WTC11 (cell line): ENCODE measurements around the gene CTNND2. TPM values are rescaled to one million over a fixed set of nuclear protein-coding genes. Genes with fewer than 3 reads are reported as not detected.

Experiments used
- ATAC-seq: fragments of 200-7000 bp; cut with Tn5 transposase; 2 replicates; pipeline ENCODE4 v1.10.0; 2021; ENCODE audit warnings: mild to moderate bottlenecking, moderate library complexity
- CTCF ChIA-PET: fragments of 300-600 bp; sonication (Branson Sonifier 250); formaldehyde crosslinking; loops from one replicate; lab custom pipeline; 2021; ENCODE audit warnings: antibody characterized with exemption; lab: Charles Lee
- POLR2A ChIA-PET: fragments of 350-600 bp; sonication (Branson Sonifier 250); formaldehyde crosslinking; loops from one replicate; lab custom pipeline; 2021; ENCODE audit warnings: antibody characterized with exemption; lab: Charles Lee
- DNase-seq: peaks from one replicate; pipeline ENCODE4 v3.0.0; 2021; ENCODE audit warnings: low spot score
- H3K27ac Mint-ChIP-seq: 2 replicates; pipeline ENCODE4 v1.8.0; 2021; ENCODE audit warnings: mixed read lengths
- H3K27me3 Mint-ChIP-seq: 2 replicates; pipeline ENCODE4 v1.8.0; 2021; ENCODE audit warnings: low read depth, mild to moderate bottlenecking, moderate library complexity, mixed read lengths
- H3K36me3 Mint-ChIP-seq: 2 replicates; pipeline ENCODE4 v1.8.0; 2021; ENCODE audit warnings: mixed read lengths
- H3K4me1 Mint-ChIP-seq: 2 replicates; pipeline ENCODE4 v1.8.0; 2022; ENCODE audit warnings: mixed read lengths
- H3K4me3 Mint-ChIP-seq: 2 replicates; pipeline ENCODE4 v1.8.0; 2021; ENCODE audit warnings: mild to moderate bottlenecking, moderate library complexity, mixed read lengths
- H3K9me3 Mint-ChIP-seq: 2 replicates; pipeline ENCODE4 v1.8.0; 2021; ENCODE audit warnings: mixed read lengths
- AR ChIP-seq: fragments of 250-450 bp; sonication (Bioruptor Pico); IDR thresholded peaks from 2 replicates; pipeline ENCODE4 v1.9.0; 2021; ENCODE audit warnings: mild to moderate bottlenecking
- CDX4 ChIP-seq: fragments of 250-450 bp; sonication (Bioruptor Pico); IDR thresholded peaks from 2 replicates; pipeline ENCODE4 v1.9.0; 2021; ENCODE audit warnings: moderate library complexity, mild to moderate bottlenecking, inconsistent platforms, borderline replicate concordance
- CREB1 ChIP-seq: sonication (generic); formaldehyde crosslinking; IDR thresholded peaks from 2 replicates; pipeline ENCODE4 v1.8.0; 2023; ENCODE audit warnings: mild to moderate bottlenecking, missing genetic modification reagents
- E2F1 ChIP-seq: sonication (generic); formaldehyde crosslinking; IDR thresholded peaks from 2 replicates; pipeline ENCODE4 v1.8.0; 2022; ENCODE audit warnings: mild to moderate bottlenecking, missing genetic modification reagents
- E2F4 ChIP-seq: sonication (generic); formaldehyde crosslinking; IDR thresholded peaks from 2 replicates; pipeline ENCODE4 v1.8.1; 2022; ENCODE audit warnings: low read depth, mild to moderate bottlenecking, moderate library complexity, missing genetic modification reagents, borderline replicate concordance
- EMX1 ChIP-seq: fragments of 250-450 bp; sonication (Bioruptor Pico); IDR thresholded peaks from 2 replicates; pipeline ENCODE4 v1.8.0; 2021; ENCODE audit warnings: mild to moderate bottlenecking
- ETV6 ChIP-seq: sonication (generic); formaldehyde crosslinking; IDR thresholded peaks from 2 replicates; pipeline ENCODE4 v1.8.1; 2022; ENCODE audit warnings: mild to moderate bottlenecking, missing genetic modification reagents
- FOXJ3 ChIP-seq: sonication (generic); formaldehyde crosslinking; IDR thresholded peaks from 2 replicates; pipeline ENCODE4 v1.9.0; 2021; ENCODE audit warnings: missing genetic modification reagents, mild to moderate bottlenecking, borderline replicate concordance
- GTF2I ChIP-seq: fragments of 250-450 bp; sonication (Bioruptor Pico); conservative IDR thresholded peaks from 2 replicates; pipeline ENCODE4 v1.4.0; 2021; ENCODE audit warnings: mild to moderate bottlenecking
- JAZF1 ChIP-seq: fragments of 250-450 bp; sonication (Bioruptor Pico); IDR thresholded peaks from 2 replicates; pipeline ENCODE4 v1.9.0; 2021; ENCODE audit warnings: moderate library complexity, mild to moderate bottlenecking, inconsistent platforms
- NFATC4 ChIP-seq: fragments of 250-450 bp; sonication (Bioruptor Pico); IDR thresholded peaks from 2 replicates; pipeline ENCODE4 v1.9.0; 2021; ENCODE audit warnings: mild to moderate bottlenecking
- TEAD4 ChIP-seq: sonication (generic); formaldehyde crosslinking; IDR thresholded peaks from 2 replicates; pipeline ENCODE4 v1.8.0; 2022; ENCODE audit warnings: mild to moderate bottlenecking, missing genetic modification reagents
- USF1 ChIP-seq: sonication (generic); formaldehyde crosslinking; IDR thresholded peaks from 2 replicates; pipeline ENCODE4 v1.8.0; 2022; ENCODE audit warnings: mild to moderate bottlenecking, missing genetic modification reagents
- ZNF219 ChIP-seq: sonication (generic); formaldehyde crosslinking; IDR thresholded peaks from 2 replicates; pipeline ENCODE4 v1.8.0; 2023; ENCODE audit warnings: missing genetic modification reagents, mild to moderate bottlenecking, borderline replicate concordance
- ZNF317 ChIP-seq: sonication (generic); formaldehyde crosslinking; IDR thresholded peaks from 2 replicates; pipeline ENCODE4 v1.8.1; 2023; ENCODE audit warnings: low read depth, mild to moderate bottlenecking, moderate library complexity, missing genetic modification reagents, borderline replicate concordance
- ZNF396 ChIP-seq: fragments of 250-450 bp; sonication (Bioruptor Pico); IDR thresholded peaks from 2 replicates; pipeline ENCODE4 v1.8.0; 2021; ENCODE audit warnings: mild to moderate bottlenecking, moderate library complexity, borderline replicate concordance
- ZNF423 ChIP-seq: fragments of 250-450 bp; sonication (Bioruptor Pico); IDR thresholded peaks from 2 replicates; pipeline ENCODE4 v2.1.2; 2022; ENCODE audit warnings: mild to moderate bottlenecking, moderate library complexity
- total RNA-seq: library from RNA; stranded (reverse); gene quantifications from 3 replicates; pipeline ENCODE4 v1.2.3, GENCODE V29; 2021
- TF ChIP-seq, protein P1 (sequence below): sonication (generic); formaldehyde crosslinking; conservative IDR thresholded peaks from 2 replicates; pipeline ENCODE4 v1.8.1; 2023; ENCODE audit warnings: mild to moderate bottlenecking, low read depth, missing genetic modification reagents, moderate library complexity
- TF ChIP-seq, protein P2 (sequence below): sonication (generic); formaldehyde crosslinking; IDR thresholded peaks from 2 replicates; pipeline ENCODE4 v1.8.1; 2022; ENCODE audit warnings: missing genetic modification reagents, borderline replicate concordance
- TF ChIP-seq, protein P3 (sequence below): sonication (generic); formaldehyde crosslinking; IDR thresholded peaks from 2 replicates; pipeline ENCODE4 v1.8.1; 2022; ENCODE audit warnings: mild to moderate bottlenecking, moderate library complexity, missing genetic modification reagents
- TF ChIP-seq, protein P4 (sequence below): sonication (generic); formaldehyde crosslinking; IDR thresholded peaks from 2 replicates; pipeline ENCODE4 v1.8.1; 2022; ENCODE audit warnings: mild to moderate bottlenecking, missing genetic modification reagents, moderate library complexity, borderline replicate concordance

The CTNND2 gene
- total RNA-seq, 1 experiment from 2014 or later = 11.9 TPM

GRCh38 chr5:11656916-11657315 is 247.3 kb downstream of the CTNND2 start:
- Mint-ChIP-seq H3K4me1 (no peaks in the 10 kb centered on the region), H3K27me3 (no peaks in the 10 kb centered on the region), H3K27ac (no peak overlapping the region), H3K36me3 (no peaks in the 10 kb centered on the region; the same call in 1 of the 2 replicates), H3K9me3 (peaks cover 6% of the 10 kb centered on the region; the same call in 1 of the 2 replicates), H3K4me3 (no peak overlapping the region)
- no peak for ATAC-seq
- TF ChIP-seq FOXJ3 (CRISPR knock-in tag) (no peak), GTF2I (CRISPR knock-in tag) (no peak), ZNF219 (CRISPR knock-in tag) (no peak), JAZF1 (CRISPR knock-in tag) (no peak), TEAD4 (CRISPR knock-in tag) (no peak), EMX1 (no peak), CREB1 (CRISPR knock-in tag) (no peak), E2F1 (no peak), ETV6 (CRISPR knock-in tag) (no peak), ZNF396 (CRISPR knock-in tag) (no peak)
- TF ChIP-seq, protein P1, sequence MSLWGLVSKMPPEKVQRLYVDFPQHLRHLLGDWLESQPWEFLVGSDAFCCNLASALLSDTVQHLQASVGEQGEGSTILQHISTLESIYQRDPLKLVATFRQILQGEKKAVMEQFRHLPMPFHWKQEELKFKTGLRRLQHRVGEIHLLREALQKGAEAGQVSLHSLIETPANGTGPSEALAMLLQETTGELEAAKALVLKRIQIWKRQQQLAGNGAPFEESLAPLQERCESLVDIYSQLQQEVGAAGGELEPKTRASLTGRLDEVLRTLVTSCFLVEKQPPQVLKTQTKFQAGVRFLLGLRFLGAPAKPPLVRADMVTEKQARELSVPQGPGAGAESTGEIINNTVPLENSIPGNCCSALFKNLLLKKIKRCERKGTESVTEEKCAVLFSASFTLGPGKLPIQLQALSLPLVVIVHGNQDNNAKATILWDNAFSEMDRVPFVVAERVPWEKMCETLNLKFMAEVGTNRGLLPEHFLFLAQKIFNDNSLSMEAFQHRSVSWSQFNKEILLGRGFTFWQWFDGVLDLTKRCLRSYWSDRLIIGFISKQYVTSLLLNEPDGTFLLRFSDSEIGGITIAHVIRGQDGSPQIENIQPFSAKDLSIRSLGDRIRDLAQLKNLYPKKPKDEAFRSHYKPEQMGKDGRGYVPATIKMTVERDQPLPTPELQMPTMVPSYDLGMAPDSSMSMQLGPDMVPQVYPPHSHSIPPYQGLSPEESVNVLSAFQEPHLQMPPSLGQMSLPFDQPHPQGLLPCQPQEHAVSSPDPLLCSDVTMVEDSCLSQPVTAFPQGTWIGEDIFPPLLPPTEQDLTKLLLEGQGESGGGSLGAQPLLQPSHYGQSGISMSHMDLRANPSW (CRISPR knock-in tag) = no peak
- ChIA-PET CTCF (no interaction called here), POLR2A (no interaction called here)
- no peak for DNase-seq

DNA sequence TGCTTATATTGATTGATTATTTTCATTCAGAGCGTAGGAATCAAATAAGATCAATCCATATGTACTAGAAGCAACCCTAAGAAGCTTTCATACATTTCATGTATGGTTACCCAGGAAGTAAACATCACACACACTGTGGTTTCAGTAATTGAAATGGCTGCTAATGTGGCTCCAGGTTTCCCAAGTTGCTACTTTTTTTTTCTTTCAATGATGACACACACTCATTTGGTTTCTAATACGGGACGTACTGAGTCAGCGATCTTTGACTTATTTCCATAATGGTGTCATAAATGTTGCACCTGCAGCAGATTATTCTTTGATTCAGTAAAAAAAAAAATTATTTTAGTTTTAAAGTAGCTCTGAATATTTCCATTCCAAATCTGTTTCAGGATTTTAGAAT is 248.6 kb downstream of the CTNND2 start:
- Mint-ChIP-seq H3K27ac (no peak overlapping the region), H3K4me1 (peaks cover 5% of the 10 kb centered on the region), H3K9me3 (peaks cover 14% of the 10 kb centered on the region), H3K4me3 (no peak overlapping the region), H3K36me3 (peaks cover 6% of the 10 kb centered on the region), H3K27me3 (no peaks in the 10 kb centered on the region)
- ChIA-PET POLR2A (no interaction called here), CTCF (no interaction called here)
- no peak for DNase-seq
- ATAC-seq = no peak
- TF ChIP-seq USF1 (CRISPR knock-in tag) = no peak
- TF ChIP-seq NFATC4 (CRISPR knock-in tag) = no peak
- TF ChIP-seq, protein P2, sequence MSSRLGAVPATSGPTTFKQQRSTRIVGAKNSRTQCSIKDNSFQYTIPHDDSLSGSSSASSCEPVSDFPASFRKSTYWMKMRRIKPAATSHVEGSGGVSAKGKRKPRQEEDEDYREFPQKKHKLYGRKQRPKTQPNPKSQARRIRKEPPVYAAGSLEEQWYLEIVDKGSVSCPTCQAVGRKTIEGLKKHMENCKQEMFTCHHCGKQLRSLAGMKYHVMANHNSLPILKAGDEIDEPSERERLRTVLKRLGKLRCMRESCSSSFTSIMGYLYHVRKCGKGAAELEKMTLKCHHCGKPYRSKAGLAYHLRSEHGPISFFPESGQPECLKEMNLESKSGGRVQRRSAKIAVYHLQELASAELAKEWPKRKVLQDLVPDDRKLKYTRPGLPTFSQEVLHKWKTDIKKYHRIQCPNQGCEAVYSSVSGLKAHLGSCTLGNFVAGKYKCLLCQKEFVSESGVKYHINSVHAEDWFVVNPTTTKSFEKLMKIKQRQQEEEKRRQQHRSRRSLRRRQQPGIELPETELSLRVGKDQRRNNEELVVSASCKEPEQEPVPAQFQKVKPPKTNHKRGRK (CRISPR knock-in tag) = no peak
- TF ChIP-seq AR (CRISPR knock-in tag) = no peak
- TF ChIP-seq, protein P3, sequence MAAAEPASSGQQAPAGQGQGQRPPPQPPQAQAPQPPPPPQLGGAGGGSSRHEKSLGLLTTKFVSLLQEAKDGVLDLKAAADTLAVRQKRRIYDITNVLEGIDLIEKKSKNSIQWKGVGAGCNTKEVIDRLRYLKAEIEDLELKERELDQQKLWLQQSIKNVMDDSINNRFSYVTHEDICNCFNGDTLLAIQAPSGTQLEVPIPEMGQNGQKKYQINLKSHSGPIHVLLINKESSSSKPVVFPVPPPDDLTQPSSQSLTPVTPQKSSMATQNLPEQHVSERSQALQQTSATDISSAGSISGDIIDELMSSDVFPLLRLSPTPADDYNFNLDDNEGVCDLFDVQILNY (CRISPR knock-in tag) = no peak
- no peak for TF ChIP-seq E2F4 (CRISPR knock-in tag)
- no peak for TF ChIP-seq ZNF396 (CRISPR knock-in tag)
- no peak for TF ChIP-seq ZNF423 (CRISPR knock-in tag)
- no peak for TF ChIP-seq ZNF317 (CRISPR knock-in tag)
- TF ChIP-seq, protein P4, sequence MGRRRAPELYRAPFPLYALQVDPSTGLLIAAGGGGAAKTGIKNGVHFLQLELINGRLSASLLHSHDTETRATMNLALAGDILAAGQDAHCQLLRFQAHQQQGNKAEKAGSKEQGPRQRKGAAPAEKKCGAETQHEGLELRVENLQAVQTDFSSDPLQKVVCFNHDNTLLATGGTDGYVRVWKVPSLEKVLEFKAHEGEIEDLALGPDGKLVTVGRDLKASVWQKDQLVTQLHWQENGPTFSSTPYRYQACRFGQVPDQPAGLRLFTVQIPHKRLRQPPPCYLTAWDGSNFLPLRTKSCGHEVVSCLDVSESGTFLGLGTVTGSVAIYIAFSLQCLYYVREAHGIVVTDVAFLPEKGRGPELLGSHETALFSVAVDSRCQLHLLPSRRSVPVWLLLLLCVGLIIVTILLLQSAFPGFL (CRISPR knock-in tag) = no peak
- no peak for TF ChIP-seq CDX4
